NCI-H1105 treated with DMSO at 0.1 percent for 48 hours (cell line): ENCODE measurements around the gene SRSF3.
"Not testable (repeated sequence)": the region's sequence is repeated elsewhere in the genome, so short reads cannot be mapped to it uniquely, and the experiment has no call there.

Source experiments
- DNase-seq: peaks from one replicate; lab custom pipeline; 2025; lab: John Stamatoyannopoulos, UW

SRSF3 gene

GRCh38 chr6:36576578-36576977 is 17.6 kb upstream of the SRSF3 start:
- no peak for DNase-seq

DNA sequence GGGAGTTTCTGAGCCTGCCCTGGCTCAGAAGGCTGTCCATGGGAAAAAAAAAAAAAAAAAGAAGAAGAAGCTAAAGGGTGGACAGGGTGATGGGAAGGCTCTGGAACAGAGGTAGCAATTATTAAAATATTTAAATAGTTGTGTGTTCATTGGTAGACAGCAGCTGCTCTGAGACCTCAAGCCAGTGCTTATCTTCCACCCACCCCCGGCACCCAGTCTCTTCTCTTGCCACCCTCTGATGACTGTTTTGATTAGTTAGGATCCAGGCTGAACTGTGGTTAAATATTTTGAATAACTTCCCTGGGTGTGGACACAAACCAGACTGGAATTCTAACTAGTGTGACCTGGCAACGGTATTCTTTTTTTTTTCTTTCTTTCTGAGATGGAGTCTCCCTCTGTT is 16.9 kb upstream of the SRSF3 start:
- DNase-seq: no peak

GRCh38 chr6:36578030-36578429 is 16.1 kb upstream of the SRSF3 start:
- DNase-seq: no peak

DNA sequence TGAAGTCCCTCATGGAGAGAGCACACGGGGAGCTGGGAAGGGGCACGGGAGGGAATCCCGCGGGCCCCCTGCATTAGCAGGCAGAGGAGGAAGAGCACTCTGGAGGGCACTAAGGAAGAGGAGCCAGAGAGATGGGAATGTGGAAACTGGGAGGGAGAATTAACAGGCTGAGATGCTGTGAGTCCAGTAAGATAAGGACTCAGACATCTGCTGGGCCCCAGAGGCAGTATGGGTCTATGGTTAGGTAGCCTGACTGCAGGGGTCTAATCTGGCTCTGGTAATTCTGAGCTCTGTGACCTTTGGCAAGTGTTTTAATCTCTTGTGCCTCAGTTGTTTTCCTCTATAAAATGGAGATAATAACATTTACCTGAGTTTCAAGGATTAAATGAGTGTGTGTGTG is 15.7 kb upstream of the SRSF3 start:
- no peak for DNase-seq

DNA sequence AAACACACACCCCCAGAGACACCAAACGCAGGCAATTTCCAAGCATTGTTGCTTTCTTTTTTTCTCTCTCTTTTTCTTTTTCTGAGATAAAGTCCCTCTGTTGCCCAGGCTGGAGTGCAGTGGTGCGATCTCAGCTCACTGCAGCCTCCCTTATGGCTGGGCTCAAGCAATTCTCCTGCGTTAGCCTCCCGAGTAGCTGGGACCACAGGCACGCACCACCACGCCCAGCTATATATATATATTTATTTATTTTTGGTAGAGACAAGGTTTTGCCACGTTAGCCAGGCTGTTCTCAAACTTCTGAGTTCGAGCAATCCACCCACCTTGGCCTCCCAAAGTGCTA is 14.0 kb upstream of the SRSF3 start:
- no peak for DNase-seq

GRCh38 chr6:36581716-36582115 is 12.4 kb upstream of the SRSF3 start:
- no peak for DNase-seq

GRCh38 chr6:36586606-36587005 is 7.6 kb upstream of the SRSF3 start:
- DNase-seq: no peak

DNA sequence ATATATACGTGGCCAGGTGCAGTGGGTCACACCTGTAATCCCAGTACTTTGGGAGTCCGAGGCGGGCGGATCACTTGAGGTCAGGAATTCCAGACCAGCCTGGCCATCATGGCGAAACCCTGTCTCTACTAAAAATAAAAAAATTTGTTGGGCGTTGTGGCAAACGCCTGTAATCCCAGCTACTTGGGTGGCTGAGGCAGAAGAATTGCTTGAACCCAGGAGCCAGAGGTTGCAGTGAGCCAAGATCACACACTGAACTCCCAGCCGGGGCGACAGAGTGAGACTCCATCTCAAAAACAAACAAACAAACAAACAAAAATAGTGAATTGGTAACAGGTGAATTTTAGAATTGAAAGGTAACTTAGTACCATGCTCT is 5.1 kb upstream of the SRSF3 start:
- DNase-seq: not testable (repeated sequence)

DNA sequence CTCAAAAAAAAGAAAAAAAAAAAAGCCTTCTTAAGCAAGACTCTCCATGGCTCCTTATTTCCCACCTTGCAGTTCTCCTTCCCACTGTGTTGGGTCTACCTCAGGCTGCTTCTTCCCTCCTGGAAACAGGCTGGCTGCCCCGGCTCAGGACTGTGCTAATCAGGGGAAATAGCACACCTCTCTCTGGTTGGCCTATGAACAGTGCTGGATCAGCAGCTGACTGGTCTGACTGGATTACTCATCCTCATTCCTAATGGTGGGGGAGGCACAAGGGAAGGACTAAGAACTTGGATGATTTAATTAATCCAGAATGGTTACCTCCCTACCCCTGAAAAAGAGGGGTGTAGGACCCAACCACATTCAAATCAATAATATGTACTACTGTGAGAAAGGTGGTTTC is 3.9 kb upstream of the SRSF3 start:
- no peak for DNase-seq

- no peak for DNase-seq
These were observed 1.9 kb upstream of the SRSF3 start for GRCh38 chr6:36592221-36592655.

DNA sequence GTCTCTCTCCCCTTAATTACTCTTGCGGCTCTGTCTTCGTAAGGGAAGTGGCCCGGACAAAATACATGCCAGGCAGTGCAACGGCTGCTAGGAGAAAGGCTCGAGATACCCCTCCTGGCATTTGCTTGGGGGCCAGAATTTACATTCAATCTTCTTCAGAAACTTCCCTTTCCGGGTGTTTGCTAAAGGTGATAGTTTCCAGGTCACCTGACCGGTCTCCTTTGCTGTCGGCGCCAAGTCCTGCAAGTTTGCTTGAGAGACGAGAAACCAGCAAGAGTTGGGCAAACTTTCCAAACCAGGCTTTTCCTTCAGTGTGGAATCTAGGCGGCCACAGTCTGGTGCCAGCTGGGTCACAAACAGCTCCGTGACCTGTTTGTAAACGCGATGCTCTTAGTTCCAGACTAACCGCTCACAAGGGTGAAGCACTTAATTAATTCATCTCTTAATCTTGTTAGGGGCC is 563 bp upstream of the SRSF3 start:
- peak; percentile 86 for DNase-seq

GRCh38 chr6:36594816-36595643 is 868 bp downstream of the SRSF3 start:
- DNase-seq: no peak

DNA sequence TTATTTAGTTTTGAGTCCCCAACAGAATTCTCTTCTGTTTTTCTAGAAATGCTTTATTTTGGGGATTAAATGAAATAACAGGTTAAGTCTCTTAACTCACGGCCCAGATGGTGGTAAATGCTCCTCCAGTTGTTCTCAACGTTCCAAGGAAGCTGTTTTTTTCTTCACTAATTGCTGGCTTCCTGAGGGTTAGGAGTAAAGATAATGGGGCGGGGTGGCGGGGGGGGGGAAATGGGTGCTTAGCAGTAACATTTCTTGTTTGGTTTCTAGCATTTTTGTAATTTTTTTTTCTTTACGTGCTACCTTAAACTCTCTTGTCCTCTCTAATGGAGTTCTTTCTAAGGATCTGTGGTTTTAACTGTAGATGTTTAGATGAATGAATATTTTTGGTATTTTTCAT is 2.2 kb downstream of the SRSF3 start:
- no peak for DNase-seq

DNA sequence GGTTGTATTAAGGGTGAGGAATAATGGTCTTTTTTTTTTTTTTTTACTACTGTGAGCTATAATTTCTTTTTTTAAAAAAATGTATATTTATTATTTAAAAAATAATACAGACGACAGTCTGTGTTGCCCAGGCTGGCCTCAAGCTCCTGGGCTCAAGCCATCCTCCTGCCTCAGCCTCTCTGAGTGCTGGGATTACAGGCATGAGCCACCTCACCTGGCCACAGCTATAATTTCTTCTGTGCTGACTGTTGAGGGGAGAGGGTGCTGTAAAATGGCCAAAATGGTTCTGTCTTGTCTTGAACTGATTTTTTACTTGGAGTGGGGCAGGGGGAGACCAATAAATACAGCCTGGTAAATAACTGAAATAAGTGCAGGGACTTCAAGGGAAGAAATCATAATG is 3.6 kb downstream of the SRSF3 start:
- DNase-seq: no peak

DNA sequence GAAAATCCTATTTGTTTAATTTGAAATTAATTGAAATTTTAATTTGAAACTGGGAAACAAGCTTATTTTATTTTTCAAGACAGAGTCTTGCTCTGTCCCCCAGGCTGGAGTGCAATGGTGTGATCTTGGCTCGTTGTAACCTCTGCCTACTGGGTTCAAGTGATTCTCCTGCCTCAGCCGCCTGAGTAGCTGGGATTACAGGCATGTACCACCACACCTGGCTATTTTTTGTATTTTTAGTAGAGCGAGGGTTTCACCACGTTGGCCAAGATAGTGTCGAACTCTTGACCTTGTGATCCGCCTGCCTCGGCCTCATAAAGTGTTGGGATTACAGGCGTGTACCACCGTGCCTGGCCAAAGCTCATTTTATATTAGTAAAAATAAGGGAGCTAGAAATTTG is 4.2 kb downstream of the SRSF3 start:
- no peak for DNase-seq

DNA sequence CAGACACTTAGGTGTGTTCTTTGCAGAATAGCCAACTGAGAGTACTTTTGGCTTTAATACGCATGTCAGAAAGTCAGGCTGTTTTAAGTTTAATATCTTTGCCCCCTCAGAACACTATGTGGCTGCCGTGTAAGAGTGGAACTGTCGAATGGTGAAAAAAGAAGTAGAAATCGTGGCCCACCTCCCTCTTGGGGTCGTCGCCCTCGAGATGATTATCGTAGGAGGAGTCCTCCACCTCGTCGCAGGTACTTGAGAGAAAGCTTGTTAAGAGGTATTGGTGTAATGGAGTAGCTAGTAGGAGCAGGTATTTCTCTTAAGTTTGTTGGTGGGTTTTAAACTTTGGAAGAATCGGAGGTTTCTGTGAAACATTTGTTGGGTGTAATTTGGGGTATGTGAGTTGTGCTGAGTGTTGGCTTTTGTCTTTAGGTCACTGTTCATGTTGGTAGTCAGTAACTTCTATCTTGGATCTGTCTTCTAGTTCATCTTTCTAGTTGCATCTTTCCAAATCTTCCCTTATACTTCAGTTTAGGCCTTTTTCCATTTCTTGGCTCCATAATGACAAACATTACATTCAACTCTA is 4.7 kb downstream of the SRSF3 start:
- no peak for DNase-seq

DNA sequence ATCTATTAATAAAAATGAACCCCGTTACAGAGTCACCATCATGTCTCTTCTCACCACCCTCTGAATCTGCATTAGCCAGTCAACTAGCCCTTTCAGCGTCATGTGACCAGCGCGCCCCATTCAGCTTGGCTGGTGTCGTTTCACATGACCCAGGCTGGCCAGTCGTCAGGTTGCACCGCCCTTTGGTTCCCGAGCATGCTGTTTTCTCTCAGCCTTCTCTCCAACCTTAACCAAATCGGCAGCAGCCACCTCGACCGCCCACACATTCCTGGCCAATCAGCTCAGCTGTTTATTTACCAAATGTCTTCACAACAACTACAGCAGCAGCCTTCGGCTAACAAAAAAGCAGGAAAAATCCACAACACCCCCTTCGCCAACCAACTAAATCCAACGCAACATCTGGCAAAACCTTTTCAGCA is 5.6 kb downstream of the SRSF3 start:
- no peak for DNase-seq

- DNase-seq: no peak
These were observed 6.5 kb downstream of the SRSF3 start for GRCh38 chr6:36600564-36601146.

DNA sequence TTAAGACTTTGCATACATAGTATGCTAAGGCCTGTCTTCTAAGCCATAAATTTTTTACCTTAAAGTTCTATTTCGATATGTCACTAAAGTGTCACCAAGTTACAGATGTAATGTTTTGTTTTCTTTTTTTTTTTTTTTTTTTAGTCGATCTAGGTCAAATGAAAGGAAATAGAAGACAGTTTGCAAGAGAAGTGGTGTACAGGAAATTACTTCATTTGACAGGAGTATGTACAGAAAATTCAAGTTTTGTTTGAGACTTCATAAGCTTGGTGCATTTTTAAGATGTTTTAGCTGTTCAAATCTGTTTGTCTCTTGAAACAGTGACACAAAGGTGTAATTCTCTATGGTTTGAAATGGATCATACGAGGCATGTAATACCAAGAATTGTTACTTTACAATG is 7.7 kb downstream of the SRSF3 start:
- not testable (repeated sequence) for DNase-seq

GRCh38 chr6:36603222-36604089 is 9.3 kb downstream of the SRSF3 start:
- no peak for DNase-seq

DNA sequence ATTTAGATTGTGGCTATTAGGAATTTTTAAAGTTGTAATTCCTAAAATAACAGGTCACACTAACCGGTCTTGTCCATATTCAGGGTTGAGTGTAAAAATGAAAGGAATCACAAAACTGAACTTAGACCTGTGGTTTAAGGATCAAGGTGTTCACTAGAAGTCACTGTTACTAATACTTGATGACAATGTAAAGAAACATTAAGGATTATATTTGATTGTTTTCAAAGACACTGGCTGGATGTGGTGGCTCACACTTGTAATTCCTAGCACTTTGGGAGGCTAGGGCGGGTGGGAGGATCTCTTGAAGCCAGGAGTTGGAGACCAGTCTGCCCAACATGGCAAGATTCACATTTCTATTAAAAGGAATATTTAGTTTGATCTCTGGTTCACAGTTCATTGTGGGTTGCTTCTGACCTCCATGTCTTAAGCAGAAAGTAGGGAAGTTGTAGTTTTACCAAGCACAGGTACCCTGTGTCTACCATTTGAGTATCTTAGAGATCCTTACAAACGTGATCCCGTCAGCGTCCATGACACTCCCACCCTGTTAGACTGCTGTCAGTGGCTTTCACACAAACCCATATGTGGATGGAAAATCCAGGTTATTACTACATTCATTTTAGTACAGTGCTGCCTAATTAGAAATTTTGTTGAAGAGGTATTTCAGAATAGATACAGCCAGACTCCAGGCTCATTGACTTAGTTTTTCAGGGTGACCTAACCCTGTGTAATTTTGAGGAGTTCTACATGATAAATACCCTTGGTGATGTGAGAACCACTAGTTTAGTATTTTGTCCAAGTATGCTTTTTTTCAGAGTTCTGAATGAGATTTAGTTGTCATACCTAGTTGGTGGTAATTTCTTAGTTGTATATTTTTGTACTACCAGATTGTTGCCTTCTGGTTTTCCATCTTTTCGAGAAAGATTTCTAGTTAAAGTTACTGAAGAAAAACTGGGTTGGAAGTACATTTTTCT is 10.2 kb downstream of the SRSF3 start:
- DNase-seq: no peak
